NOMO-1 (cell line): ENCODE measurements around the gene PTGES2.

Source experiments
- DNase-seq, 2 experiments: peaks; one replicate each; lab custom pipeline; 2025; ENCODE audit not compliant: unreplicated experiment in 2 of 2; lab: John Stamatoyannopoulos, UW

The PTGES2 gene

DNA sequence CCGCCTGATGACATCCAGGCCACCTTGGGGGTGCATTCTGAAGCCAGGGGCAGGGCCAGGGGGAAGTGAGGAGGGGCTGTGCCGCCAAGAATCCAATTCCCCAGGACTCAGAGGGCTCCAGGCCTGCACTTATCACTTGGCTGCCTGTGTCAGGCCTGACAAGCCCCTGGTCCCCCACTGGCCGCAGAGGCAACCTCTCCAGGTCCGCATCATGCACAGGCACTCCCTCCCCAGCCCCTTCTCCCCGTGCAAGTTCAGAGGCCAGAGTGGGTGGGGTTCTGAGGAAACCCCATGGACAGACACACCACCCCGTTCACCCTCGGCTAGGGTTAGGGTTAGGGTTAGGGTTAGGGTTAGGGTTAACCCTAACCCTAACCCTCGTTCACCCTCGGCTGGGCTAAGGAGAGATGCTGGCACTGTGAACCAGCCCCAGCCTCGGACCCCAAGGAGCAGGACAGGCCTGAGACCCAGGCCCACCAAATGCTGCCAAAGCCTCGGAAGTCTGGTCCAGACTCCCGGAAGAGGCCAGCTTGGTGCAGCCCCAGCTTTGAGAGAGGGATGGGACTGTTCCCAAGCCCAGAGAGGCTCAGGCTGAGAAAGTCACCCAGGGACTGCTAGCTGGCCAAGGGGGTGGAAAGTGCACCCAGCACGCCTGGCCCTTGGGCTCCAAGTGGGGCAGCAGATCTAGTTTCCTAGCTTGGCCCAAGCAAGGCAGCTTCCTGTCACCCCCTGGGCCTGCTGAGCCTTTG lies 26.6 kb upstream of the PTGES2 start:
- no peak for DNase-seq

DNA sequence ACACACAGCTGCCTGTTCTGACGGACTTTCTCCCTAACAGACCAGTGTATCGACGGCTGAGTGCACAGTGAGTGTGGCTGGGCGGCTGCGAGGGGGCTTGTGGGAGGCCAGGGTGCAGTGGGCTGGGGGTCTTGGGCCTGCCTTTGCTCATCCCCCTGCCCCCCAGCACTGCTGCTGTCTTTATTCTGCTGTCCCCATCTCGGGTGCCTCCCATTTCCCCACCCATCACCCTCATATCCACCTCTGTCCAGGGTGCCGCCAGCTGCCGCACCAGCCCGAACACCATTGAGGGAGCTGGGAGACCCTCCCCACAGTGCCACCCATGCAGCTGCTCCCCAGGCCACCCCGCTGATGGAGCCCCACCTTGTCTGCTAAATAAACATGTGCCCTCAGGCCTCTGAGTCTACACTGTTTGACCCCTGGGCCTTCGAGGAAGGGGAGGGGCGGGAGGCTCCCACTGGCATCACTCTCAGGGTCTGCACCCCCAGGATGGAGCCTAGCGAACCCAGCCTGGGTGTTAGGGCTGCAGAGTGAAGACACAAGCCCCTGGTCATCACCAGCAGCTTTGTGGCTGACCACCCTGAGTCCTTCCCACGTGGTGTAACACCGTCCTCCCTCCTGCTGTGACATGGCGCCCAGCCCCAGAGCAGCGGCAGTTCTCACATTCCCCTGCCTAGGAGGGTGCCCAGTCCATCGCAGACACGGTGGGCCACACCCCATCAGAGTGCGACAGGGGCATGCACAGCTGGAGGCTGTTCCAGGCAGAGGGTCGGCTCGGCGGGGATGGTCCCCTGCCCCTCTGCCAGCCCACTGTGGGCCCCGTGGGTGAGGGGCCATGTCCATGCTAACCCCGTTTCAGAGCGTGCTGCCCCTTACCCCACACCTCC lies 25.8 kb upstream of the PTGES2 start:
- DNase-seq, result no peak

DNA sequence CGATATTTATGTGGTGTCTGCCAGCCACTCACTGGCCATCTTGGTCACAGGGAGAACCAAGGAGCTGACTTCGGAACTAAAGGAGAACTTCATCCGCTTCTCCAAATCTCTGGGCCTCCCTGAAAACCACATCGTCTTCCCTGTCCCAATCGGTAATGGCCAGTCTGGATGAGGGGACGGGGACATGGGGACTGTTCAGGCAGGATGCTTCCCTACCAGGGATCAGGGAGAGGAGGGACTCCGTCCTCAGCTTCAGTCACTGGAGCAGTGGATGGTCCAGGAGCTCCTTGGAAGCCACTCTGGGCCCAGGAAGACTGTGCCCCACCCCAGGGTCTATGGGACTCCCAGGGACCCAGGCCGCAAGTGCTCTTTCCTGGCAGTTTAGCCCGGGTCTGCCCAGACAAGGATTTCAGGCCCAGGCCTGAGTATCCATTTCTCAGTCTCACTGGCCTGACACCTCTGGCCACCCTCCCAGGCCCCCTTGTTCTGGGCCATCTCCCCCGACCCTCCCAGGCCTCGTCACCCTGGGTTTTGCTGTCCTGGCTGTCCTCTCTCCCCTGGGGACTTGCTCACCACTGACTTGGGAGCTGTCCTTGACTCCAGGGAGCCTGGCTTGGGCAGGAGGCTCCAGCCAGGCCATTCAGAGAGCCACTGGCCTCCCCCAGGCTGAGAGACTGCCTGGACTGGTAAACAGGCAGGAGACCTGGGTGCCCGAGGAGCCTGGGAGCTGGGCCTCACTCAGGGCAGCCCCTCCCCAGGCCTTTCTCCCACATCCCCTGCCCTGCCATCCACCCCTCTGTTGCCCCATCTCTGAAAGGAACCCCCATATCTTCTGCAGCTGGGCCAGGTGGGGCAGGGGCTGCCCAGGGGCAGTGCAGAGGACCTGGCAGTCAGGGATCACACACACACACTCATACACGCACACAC lies 24.9 kb upstream of the PTGES2 start:
- DNase-seq, result no peak

DNA sequence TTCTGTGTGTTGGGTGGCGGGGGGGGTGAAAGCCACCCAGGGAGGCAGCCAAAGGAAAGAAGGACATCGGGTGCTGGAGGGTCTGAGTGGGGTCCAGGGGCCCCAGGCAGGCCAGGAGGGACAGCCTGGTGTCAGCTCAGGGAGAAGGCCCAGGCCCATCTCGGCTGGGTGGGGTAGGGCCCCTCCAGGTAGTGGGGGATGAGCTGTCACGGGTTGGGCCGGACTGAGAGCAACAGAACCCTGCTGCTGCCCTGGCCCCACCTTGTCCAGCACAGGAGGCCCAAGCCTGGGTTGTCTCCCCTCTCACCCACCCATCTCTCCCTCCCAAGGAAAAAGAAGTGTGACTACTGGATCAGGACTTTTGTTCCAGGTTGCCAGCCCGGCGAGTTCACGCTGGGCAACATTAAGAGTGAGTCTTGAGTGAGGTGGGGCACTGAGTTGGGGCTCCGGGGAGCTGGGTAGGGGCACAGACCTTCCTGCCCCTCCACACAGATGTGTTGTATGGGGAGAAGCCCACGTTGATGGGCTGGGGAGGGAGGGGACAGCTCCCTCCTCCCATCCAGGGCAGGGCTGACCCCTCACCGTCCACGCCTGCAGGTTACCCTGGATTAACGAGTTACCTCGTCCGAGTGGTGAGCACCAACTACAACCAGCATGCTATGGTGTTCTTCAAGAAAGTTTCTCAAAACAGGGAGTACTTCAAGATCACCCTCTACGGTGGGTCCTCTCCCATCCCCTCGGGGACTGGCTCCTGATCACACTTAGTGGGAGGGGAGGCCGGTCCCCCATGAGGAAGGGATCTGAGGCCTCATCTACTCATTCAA lies 24.0 kb upstream of the PTGES2 start:
- no peak for DNase-seq

DNA sequence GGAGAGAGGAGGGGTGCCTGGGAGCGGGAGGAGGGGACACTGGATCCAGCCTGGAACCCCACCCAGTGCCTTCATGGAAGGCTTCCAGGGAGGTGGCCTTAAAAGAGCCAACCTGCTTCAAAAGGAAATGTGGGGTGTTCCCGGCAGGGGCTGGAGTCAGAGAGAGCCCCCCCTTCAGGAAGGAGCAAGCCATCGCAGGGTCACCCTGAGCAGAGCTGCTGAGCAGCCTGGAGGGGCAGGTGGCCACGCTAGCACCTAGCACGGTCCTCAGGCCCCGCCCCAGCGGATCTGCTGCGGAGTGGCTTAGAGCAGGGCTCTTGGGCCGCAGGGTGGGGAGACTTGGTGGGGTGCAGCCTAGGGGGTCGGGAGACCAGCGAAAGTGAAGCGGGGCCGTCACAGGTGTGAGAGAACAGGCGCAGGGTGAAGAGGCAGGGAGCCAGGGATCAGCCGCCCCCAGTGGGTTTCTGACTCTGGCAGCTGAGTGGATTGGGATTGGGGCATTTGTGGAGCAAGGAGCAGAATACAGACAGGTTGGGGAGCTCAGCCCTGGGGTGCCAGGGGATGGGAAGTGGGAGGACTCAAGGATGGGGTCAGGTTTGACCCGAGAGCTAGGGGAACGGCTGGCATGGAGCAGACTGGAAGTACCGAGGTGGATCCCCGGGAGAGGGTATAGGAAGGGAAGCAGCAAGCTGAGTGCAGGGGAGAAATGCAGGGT lies 23.2 kb upstream of the PTGES2 start:
- DNase-seq, result no peak

DNA sequence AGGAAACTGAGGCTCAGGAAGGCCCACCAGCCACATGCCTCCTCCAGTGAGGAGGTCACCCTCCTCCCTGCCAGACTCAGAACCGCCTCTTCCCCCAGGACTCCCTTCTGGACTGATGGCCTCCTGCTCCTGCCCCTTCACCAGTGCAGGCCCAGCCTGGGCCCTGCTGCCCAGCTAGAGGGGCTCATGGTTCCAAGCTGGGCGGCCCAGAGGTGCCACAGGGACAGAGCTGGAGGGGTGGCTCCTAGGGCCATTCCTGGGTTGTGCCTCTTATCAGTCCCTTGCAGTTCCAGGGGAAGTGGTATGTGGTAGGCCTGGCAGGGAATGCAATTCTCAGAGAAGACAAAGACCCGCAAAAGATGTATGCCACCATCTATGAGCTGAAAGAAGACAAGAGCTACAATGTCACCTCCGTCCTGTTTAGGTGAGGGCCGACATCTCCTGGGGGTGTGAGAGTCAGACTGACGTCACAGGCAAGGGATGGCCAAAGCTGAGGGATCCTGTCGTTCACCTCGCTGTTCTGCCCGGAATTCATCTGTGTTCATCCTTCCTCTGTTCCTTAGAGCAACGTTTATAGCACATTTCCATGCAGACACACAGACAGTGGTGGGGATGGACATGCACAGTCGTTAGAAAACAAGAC lies 22.5 kb upstream of the PTGES2 start:
- DNase-seq, result no peak

DNA sequence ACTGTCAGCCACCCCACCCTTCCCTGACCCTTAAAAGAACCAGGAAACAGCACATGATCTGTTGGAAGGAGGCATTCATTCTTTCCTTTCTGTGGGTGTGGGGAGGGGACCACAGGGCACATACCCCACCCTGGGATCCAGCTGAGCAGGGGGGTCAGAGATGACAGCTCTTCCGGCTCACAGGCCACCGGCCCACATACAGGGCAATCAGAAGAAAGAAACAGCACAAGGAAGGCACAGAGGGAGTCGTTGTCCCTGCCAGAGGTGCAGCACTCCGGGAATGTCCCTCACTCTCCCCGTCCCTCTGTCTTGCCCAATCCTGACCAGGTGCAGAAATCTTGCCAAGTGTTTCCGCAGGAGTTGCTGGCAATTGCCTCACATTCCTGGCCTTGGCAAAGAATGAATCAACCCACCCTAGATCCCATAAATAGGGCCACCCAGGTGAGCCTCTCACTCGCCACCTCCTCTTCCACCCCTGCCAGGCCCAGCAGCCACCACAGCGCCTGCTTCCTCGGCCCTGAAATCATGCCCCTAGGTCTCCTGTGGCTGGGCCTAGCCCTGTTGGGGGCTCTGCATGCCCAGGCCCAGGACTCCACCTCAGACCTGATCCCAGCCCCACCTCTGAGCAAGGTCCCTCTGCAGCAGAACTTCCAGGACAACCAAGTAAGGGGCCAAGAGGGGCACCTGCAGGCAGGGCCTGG lies 21.6 kb upstream of the PTGES2 start, which contains the start of gene LCN2:
Gene LCN2 (plus strand): TSS at position 453 of the 701 bp plus-strand sequence. CDS start 73 bp downstream, at position 526.
- no peak for DNase-seq

DNA sequence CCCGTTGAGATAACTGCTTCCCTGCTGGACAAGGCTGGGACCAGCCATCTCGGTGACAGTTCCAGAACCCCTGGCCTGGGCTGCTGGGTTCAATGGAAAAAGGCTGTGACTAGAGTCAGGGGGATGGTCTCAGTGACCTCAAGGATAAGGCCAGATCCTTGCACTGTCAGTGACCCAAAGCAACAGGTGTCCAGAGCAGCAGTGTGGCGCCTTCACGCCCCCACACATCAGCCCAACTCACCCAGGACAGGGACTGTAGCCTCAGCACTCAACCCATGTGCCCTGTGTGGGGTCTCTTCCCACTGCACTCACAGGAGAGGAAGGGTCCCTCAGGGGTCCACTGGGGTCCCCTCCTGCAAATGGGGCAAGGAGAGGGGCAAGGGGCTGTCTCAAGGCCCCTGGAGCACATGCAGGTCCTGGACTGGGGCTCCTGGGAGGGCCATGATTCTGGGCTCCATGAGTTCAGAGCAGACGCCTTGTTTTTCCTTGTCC lies 21.0 kb upstream of the PTGES2 start:
- no peak for DNase-seq

DNA sequence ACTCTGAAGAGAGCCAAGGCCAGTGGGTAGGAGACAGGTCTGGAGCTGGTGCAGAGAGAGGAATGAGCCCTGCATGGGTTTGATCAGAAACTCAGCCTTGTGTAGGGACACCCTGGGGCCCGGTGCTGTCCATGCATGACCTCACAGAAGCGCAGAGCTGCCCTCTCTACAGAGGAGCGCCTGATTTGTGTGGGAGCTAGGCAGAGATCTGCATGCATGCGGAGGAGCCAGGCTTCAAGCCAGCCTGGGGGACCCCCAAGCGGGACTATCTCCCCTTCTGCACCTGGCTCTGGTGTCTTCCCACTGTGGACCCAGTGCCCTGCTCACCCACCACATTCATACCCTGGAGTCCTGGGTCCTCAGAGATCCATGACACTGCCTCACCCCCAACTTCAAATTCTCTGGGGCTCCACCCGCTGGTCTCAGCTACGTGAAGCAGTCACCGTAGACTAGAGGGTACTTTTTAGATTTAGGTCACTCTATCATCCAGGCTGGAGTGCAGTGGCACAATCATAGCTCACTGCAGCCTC lies 19.1 kb upstream of the PTGES2 start:
- no peak for DNase-seq

DNA sequence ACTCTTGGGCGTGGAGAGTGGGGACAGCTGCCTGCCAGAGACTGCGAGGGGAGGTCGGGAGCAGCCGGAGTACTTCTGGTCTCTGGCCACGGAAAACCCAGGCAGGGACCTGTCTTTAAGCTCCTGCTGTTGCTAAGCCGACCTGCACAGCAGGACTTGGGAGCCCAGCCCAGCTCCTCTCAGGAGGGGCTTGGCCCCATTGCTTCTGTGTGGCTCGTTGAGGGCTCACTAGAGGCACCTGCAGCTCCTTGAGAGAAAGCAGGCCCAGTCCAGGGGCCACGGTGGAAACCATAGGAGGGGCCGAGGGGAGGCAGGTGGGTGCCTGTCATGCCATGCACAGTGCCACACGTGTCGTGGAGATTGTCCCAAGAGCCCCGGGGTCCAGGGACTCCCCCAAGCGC lies 18.4 kb upstream of the PTGES2 start:
- DNase-seq, result no peak

DNA sequence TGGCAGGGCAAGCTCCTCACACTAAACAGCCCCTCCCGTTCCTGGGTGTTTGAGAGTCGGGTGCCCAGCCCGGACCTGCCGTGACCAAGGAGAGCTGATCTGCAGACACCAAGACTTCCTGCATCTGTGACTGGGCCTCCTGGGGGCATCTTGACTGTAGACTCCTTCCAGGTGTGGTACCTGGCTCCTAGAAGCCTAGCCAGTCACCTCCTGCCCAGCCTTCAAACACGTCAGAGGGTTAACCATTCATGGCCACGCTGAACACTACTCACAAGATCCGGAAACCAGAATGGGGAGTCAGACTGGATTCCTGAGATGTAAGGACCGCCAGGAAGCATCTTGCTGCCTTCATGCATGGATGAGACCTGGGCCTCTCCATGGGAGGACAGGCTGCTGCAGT lies 18.0 kb upstream of the PTGES2 start:
- DNase-seq, result no peak

DNA sequence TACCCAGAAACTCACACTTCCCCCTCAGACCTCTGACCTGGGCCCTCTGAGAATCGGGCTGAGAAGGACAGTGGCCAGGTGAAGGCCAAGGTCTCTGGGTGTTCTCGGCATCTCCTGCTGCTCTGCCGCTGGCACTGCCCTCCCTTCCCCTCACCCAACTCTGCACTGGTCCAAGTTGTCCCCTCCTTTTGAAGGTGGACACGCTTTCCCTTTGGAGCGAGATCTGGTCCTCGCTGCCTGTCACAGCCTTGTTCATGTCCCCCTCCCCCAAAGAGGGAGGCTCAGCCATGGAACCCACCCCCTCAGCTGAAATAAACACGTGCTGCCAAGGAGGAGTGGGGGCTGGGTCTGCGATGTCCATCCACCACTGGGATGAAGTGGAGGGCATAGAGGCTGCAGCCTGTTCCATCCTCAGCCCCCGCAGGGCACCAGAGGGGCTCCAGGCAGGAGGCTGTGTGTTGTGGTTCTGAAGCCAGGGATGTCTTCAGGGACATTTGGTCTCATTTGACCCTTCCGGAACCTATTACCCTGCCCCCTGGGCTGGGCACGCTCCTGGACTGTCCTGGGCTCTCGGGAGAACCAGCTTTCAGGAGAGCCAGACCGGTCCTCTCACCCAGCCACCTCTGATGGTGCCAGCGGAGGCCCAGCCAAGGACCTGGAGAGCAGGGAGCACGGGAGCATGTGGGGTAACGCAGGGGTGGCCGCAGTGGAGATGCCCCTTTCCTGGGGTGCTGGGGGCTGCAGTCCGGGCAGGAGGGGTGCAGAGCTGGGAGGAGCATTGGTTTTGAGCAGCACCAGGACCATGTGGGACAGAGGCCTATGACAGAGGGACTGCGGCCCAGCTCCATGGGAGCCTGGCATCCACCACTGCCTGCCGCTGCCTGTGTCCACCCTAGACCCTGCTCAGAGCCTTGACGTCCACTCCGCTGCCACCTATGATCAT lies 17.0 kb upstream of the PTGES2 start:
- no peak for DNase-seq

DNA sequence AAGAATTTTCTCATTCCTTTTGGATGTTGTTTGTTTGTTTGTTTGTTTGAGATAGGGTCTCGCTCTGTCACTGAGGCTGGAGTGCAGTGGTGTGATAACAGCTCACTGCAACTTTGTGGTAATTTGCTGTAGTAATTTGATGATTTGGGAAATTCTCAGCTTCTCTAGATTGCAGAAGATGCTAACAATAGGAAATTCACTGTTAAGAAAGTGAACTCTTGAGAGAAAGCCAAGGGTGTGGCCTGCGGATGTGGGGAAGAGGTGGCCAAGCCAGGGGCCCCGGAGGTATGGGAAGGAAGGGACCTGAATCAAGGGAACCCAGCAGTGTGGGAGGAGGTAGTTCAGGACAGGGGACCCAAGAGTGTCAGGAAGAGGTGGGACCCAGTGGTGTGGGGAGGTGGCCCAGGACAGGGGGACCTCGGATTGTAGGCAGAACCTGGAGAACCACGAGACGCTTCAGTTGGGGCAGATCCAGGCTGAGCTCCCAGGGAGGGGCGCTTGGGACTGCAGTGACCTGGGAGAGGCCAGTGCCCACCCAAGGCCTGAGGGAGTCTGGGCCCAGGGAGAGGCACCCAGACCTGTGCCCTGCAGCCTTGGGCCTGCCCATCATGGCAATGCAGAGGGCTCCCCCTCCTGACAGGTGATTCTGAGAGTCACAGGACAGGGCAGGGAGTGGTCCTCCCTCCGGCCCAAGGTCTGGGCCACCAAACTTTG lies 16.2 kb upstream of the PTGES2 start:
- DNase-seq, result peak; percentile 14 to 31

DNA sequence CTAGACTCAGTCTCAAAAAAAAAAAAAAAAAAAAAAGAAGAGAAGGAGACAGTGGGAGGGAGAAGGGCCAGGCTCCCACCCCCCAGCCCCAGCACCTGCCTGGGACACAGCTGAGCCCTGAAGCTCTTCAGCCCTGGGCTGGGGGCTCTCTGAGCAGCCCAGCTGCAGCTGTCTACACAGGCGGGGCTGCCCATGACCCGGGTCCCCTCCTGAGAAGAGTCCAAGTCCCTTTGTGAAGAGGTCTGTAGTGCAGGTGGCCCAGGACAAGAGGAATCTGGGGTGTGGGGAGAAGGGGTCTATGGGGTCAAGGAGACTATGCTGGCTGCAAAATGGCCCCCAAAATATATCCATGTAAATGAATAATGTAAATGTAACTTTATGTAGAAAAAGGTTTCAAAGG lies 15.1 kb upstream of the PTGES2 start:
- no peak for DNase-seq

DNA sequence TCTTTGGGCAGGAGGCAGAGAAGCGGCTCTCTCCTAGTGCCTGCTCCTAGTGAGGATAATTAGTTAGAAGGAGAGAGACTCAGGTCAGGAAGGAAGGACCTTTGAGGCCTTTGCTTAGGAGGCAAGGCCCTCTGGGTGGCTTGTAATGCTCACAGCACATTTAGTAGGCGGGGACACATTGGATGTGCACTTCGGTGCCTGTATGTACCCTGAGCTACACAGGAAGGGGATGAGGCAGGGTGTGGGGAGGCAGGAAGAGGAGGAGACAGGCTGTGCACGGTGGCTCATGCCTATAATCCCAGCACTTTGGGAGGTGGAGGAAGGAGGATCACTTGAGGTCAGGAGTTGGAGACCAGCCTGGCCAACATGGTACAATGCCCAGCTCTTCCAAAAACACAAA lies 14.5 kb upstream of the PTGES2 start:
- no peak for DNase-seq

DNA sequence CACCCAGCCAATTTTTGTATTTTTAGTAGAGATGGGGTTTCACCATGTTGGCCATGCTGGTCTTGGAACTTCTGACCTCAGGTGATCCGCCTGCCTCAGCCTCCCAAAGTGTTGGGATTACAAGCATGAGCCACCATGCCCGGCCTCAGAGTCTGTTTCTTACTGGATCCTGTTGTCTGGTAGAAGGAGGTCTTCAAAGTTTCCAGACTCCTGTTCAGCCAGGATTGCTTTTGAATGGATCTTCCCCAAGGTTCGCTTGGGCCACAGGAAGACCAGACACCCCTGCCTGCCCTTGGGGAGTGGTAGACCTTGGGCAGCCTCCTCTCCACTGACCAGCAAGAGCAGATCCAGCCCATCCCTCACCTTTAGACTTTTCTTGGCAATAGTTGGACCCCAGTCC lies 14.1 kb upstream of the PTGES2 start:
- DNase-seq, result no peak
